ENCODE data around the gene DDAH1.

GRCh38 chr1:85320371-85321131 lies 144.4 kb downstream of the DDAH1 start:
- TF ChIP-seq POLR2A (IDR thresholded peaks at IDR 0.05; ENCODE audit: low read depth, low read length) (no peak; the same call in 1 of the 2 replicates), SMC3 (IDR thresholded peaks at IDR 0.05; ENCODE audit: low read depth, low read length) (no peak), RCOR1 (IDR thresholded peaks at IDR 0.05; ENCODE audit: insufficient replicate concordance, low read length) (no peak), CTCF (conservative IDR thresholded peaks at IDR 0.05; ENCODE audit: low read depth, low read length) (no peak), CHD1 (IDR thresholded peaks at IDR 0.05; ENCODE audit: low read depth, low read length) (0 out of 2 replicates have a peak, but pooled peaks have one; percentile 56), CEBPB (IDR thresholded peaks at IDR 0.05; ENCODE audit: low read depth, low read length) (no peak), FOS (IDR thresholded peaks at IDR 0.05; ENCODE audit: low read depth, low read length) (no peak; the same call in 1 of the 2 replicates)
